ENCODE results near the gene MB.

GRCh38 chr22:35625763-35626432 is 8.8 kb upstream of the MB start:
- no peak for TF ChIP-seq CTCF (IDR thresholded peaks at IDR 0.05; ENCODE audit: insufficient read depth, low read length)
- no peak for TF ChIP-seq GABPA (IDR thresholded peaks at IDR 0.05; ENCODE audit: low read depth)
- TF ChIP-seq POLR2AphosphoS5 (IDR thresholded peaks at IDR 0.05; ENCODE audit: low read depth) = no peak
- TF ChIP-seq REST (IDR thresholded peaks at IDR 0.05; ENCODE audit: insufficient replicate concordance, low read depth) = no peak
